ENCODE measurements around the gene BARHL2. TPM values are rescaled to one million over a fixed set of nuclear protein-coding genes. Genes with fewer than 3 reads are reported as not detected.

Gene BARHL2
- polyA plus RNA-seq, 2 of the 4 experiments (the other 2 are of a cell fraction) = not detected

- Histone ChIP-seq H3K27ac (no peak overlapping the region), H3K9me3 (no peaks in the 10 kb centered on the region), H3K4me1 (no peaks in the 10 kb centered on the region), H3K4me2 (peak overlapping the region; percentile 94), H3K4me3 (peak overlapping the region; percentile 45)
- DNase-seq (ENCODE audit: low read depth in 1 of 2, low spot score in 1 of 2) (no peak), ATAC-seq (peak in 1 of 2 experiments; percentile 52; a peak in 3 of 6 replicates), FAIRE-seq (no peak)
- 23% methylated on average over 24 of the region's 51 CpGs for WGBS (ENCODE audit: missing lambda C conversion rate)
- no peak for TF ChIP-seq ATOH8 (CRISPR knock-in tag; IDR thresholded peaks at IDR 0.05; ENCODE audit: low read depth)
- no peak for TF ChIP-seq KDM1A (IDR thresholded peaks at IDR 0.05; ENCODE audit: low read depth)
- peak; percentile 52; the same call in 1 of the 2 replicates for TF ChIP-seq RNF2 (IDR thresholded peaks at IDR 0.05; ENCODE audit: borderline replicate concordance, low read depth)
- ChIA-PET CTCF (interaction anchor here (1.0 to 1.4 kb wide), 2 partner anchors 9 kb away, joined by 5 read pairs; no protein-coding TSS in a partner anchor), POLR2A (no interaction called here)
These were observed 13.3 kb upstream of the BARHL2 start for GRCh38 chr1:90730243-90731022.

GRCh38 chr1:90729504-90730242, 12.6 kb upstream of the BARHL2 start:
- FAIRE-seq = no peak

GRCh38 chr1:90728502-90729287, 11.6 kb upstream of the BARHL2 start:
- ChIA-PET CTCF (interaction anchor here (0.5 to 0.8 kb wide), 3 partner anchors 21 to 162 kb away, joined by 3 to 6 read pairs (median 4); no protein-coding TSS in a partner anchor), POLR2A (interaction anchor here (1.5 kb wide), 1 partner anchor 293 kb away, joined by 4 read pairs; no protein-coding TSS in a partner anchor)
- FAIRE-seq = no peak

More at GRCh38 chr1:90729504-90730242, 12.6 kb upstream of the BARHL2 start:
- peak overlapping the region; percentile 45; the same call in 2 of the 3 replicates for H3K4me3 ChIP-seq
- 90% methylated on average over 34 of the region's 36 CpGs for WGBS (ENCODE audit: missing lambda C conversion rate)
- no peaks in the 10 kb centered on the region for H3K4me1 ChIP-seq
- POLR2A ChIA-PET = interaction anchor here (1.5 kb wide), 1 partner anchor 292 kb away, joined by 4 read pairs; no protein-coding TSS in a partner anchor
- no peak overlapping the region for H3K27ac ChIP-seq
- CTCF ChIA-PET = interaction anchor here (0.5 to 1.0 kb wide), 3 partner anchors 8 to 163 kb away, joined by 3 to 6 read pairs (median 5); no protein-coding TSS in a partner anchor
- TF ChIP-seq ZNF302 (CRISPR knock-in tag; IDR thresholded peaks at IDR 0.05) = no peak
- no peak for TF ChIP-seq CEBPB (IDR thresholded peaks at IDR 0.05)
- no peaks in the 10 kb centered on the region for H3K9me3 ChIP-seq
- DNase-seq (ENCODE audit: low read depth in 1 of 2, low spot score in 1 of 2) (no peak), ATAC-seq (no peak)
- peak overlapping the region; percentile 94 for H3K4me2 ChIP-seq

More at GRCh38 chr1:90728502-90729287, 11.6 kb upstream of the BARHL2 start:
- Histone ChIP-seq H3K27ac (no peak overlapping the region), H3K4me3 (no peak overlapping the region), H3K4me1 (no peaks in the 10 kb centered on the region), H3K9me3 (no peaks in the 10 kb centered on the region), H3K4me2 (no peak overlapping the region)
- ATAC-seq = no peak
- DNase-seq (ENCODE audit: low read depth in 1 of 2, low spot score in 1 of 2) = no peak
- no peak for TF ChIP-seq POLR2AphosphoS2 (conservative IDR thresholded peaks at IDR 0.05; ENCODE audit: low read length)
- no peak for TF ChIP-seq ATOH8 (CRISPR knock-in tag; IDR thresholded peaks at IDR 0.05; ENCODE audit: low read depth)
- no peak for TF ChIP-seq RFX5 (IDR thresholded peaks at IDR 0.05)
- TF ChIP-seq FOSL2 (IDR thresholded peaks at IDR 0.05) = no peak
- no peak for TF ChIP-seq FOSL2 (CRISPR knock-in tag; IDR thresholded peaks at IDR 0.05)
- no peak for TF ChIP-seq ELK1 (IDR thresholded peaks at IDR 0.05; ENCODE audit: low read depth, low read length)
- no peak for TF ChIP-seq JUN (IDR thresholded peaks at IDR 0.05)
- TF ChIP-seq CTCF (IDR thresholded peaks at IDR 0.05) = no peak
- TF ChIP-seq BCL3 (IDR thresholded peaks at IDR 0.05) = no peak
- TF ChIP-seq EP300 (IDR thresholded peaks at IDR 0.05) = no peak
- TF ChIP-seq SMC3 (IDR thresholded peaks at IDR 0.05) = no peak
- no peak for TF ChIP-seq SREBF2 (IDR thresholded peaks at IDR 0.05)
- no peak for TF ChIP-seq CHD4 (IDR thresholded peaks at IDR 0.05; ENCODE audit: borderline replicate concordance)
- TF ChIP-seq TFCP2L1 (CRISPR knock-in tag; IDR thresholded peaks at IDR 0.05) = no peak
- no peak for TF ChIP-seq HOXA7 (CRISPR knock-in tag; IDR thresholded peaks at IDR 0.05)
- no peak for TF ChIP-seq ESRRA (IDR thresholded peaks at IDR 0.05; ENCODE audit: borderline replicate concordance, low read length)
- no peak for TF ChIP-seq CBX2 (IDR thresholded peaks at IDR 0.05; ENCODE audit: borderline replicate concordance, low read depth)
- TF ChIP-seq NFE2L2 (conservative IDR thresholded peaks at IDR 0.05; ENCODE audit: low read length) = no peak
- no peak for TF ChIP-seq RARB (CRISPR knock-in tag; IDR thresholded peaks at IDR 0.05)
- TF ChIP-seq RAD21 (conservative IDR thresholded peaks at IDR 0.05 in 1 of 2, IDR thresholded peaks at IDR 0.05 in 1 of 2) = no peak
- no peak for TF ChIP-seq RNF2 (IDR thresholded peaks at IDR 0.05; ENCODE audit: borderline replicate concordance, low read depth)
- WGBS (ENCODE audit: missing lambda C conversion rate) = 67% methylated on average over 24 of the region's 25 CpGs

Measured in A549 (cell line).